K562 (cell line): ENCODE results near the gene POU3F3.

ENCODE experiments used
- BHLHE40 ChIP-seq: IDR thresholded peaks from 2 replicates; pipeline ENCODE4 v1.6.1; 2011; ENCODE audit warnings: low read length, improper control_type of control experiment
- SP1 ChIP-seq: sonication (generic); formaldehyde crosslinking; IDR thresholded peaks from 2 replicates; pipeline ENCODE4 v1.8.1; 2022; ENCODE audit warnings: mild to moderate bottlenecking, missing genetic modification reagents
- TBP ChIP-seq: optimal IDR thresholded peaks from 2 replicates; pipeline ENCODE3; 2011; ENCODE audit warnings: low read depth, low read length, improper control_type of control experiment
- TF ChIP-seq, protein P1 (sequence below): sonication (generic); formaldehyde crosslinking; IDR thresholded peaks from 2 replicates; pipeline ENCODE4 v1.9.0; 2022; ENCODE audit warnings: mild to moderate bottlenecking, missing genetic modification reagents
- TF ChIP-seq, protein P2 (sequence below): fragments of 250-450 bp; sonication (Bioruptor Pico); IDR thresholded peaks from 2 replicates; pipeline ENCODE4 v1.4.0; 2020; ENCODE audit warnings: mild to moderate bottlenecking, moderate library complexity

- no peak for TF ChIP-seq BHLHE40
- TF ChIP-seq, protein P1, sequence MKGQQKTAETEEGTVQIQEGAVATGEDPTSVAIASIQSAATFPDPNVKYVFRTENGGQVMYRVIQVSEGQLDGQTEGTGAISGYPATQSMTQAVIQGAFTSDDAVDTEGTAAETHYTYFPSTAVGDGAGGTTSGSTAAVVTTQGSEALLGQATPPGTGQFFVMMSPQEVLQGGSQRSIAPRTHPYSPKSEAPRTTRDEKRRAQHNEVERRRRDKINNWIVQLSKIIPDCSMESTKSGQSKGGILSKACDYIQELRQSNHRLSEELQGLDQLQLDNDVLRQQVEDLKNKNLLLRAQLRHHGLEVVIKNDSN = no peak
- TF ChIP-seq, protein P2, sequence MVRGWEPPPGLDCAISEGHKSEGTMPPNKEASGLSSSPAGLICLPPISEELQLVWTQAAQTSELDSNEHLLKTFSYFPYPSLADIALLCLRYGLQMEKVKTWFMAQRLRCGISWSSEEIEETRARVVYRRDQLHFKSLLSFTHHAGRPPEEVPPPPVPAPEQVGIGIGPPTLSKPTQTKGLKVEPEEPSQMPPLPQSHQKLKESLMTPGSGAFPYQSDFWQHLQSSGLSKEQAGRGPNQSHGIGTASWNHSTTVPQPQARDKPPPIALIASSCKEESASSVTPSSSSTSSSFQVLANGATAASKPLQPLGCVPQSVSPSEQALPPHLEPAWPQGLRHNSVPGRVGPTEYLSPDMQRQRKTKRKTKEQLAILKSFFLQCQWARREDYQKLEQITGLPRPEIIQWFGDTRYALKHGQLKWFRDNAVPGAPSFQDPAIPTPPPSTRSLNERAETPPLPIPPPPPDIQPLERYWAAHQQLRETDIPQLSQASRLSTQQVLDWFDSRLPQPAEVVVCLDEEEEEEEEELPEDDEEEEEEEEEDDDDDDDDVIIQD (CRISPR knock-in tag) = no peak
- no peak for TF ChIP-seq TBP
- TF ChIP-seq SP1 (CRISPR knock-in tag) = no peak
These were observed 27.9 kb upstream of the POU3F3 start for GRCh38 chr2:104826016-104826415.
